Measurements from ENCODE around the gene NEURL1B.
A peak's percentile ranks its signal among the peaks of the same experiment; 100 is the strongest.
"Not testable (repeated sequence)": the region's sequence is repeated elsewhere in the genome, so short reads cannot be mapped to it uniquely, and the experiment has no call there.

Gene NEURL1B

GRCh38 chr5:172640822-172641358, at the start of gene NEURL1B:
Gene NEURL1B (plus strand): TSS chr5:172641263. CDS start chr5:172641407, 144 bp downstream.
- peak; percentile 40 for DNase-seq

- no peak for DNase-seq
These were observed 49.4 kb upstream of the NEURL1B start for GRCh38 chr5:172591636-172592035.

GRCh38 chr5:172592881-172593280, 48.2 kb upstream of the NEURL1B start:
- no peak for DNase-seq

GRCh38 chr5:172593306-172593705, 47.8 kb upstream of the NEURL1B start:
- DNase-seq = no peak

GRCh38 chr5:172593721-172594235, 47.3 kb upstream of the NEURL1B start:
- DNase-seq = no peak

- no peak for DNase-seq
These were observed 46.6 kb upstream of the NEURL1B start for GRCh38 chr5:172594431-172594830.

GRCh38 chr5:172594867-172595466, 46.1 kb upstream of the NEURL1B start:
- no peak for DNase-seq

GRCh38 chr5:172595596-172596455, 45.2 kb upstream of the NEURL1B start:
- DNase-seq = no peak

- DNase-seq = no peak
These were observed 44.3 kb upstream of the NEURL1B start for GRCh38 chr5:172596638-172597231.

- DNase-seq = no peak
These were observed 43.3 kb upstream of the NEURL1B start for GRCh38 chr5:172597755-172598155.

- DNase-seq = no peak
These were observed 42.5 kb upstream of the NEURL1B start for GRCh38 chr5:172598251-172599203.

- DNase-seq = no peak
These were observed 41.9 kb upstream of the NEURL1B start for GRCh38 chr5:172599204-172599567.

GRCh38 chr5:172600571-172600970, 40.5 kb upstream of the NEURL1B start:
- DNase-seq = no peak

GRCh38 chr5:172601576-172601975, 39.5 kb upstream of the NEURL1B start:
- DNase-seq = not testable (repeated sequence)

- DNase-seq = no peak
These were observed 38.3 kb upstream of the NEURL1B start for GRCh38 chr5:172602783-172603231.

- DNase-seq = no peak
These were observed 37.7 kb upstream of the NEURL1B start for GRCh38 chr5:172603251-172603806.

- no peak for DNase-seq
These were observed 35.6 kb upstream of the NEURL1B start for GRCh38 chr5:172605466-172605865.

GRCh38 chr5:172606156-172606785, 34.8 kb upstream of the NEURL1B start:
- no peak for DNase-seq

GRCh38 chr5:172607213-172607793, 33.8 kb upstream of the NEURL1B start:
- no peak for DNase-seq

GRCh38 chr5:172608773-172609172, 32.3 kb upstream of the NEURL1B start:
- no peak for DNase-seq

- no peak for DNase-seq
These were observed 30.4 kb upstream of the NEURL1B start for GRCh38 chr5:172610643-172611042.

All from activated naive CD4-positive, alpha-beta T cell treated with anti-CD3 and anti-CD28 coated beads, Interleukin-2, amount 50 U/mL, for 16 hours (primary cell).